Heart left ventricle (tissue), 13 donors: ENCODE data around the gene STH.

Source experiments
- POLR2A ChIP-seq, 2 donors: fragments of 450-650 bp; IDR thresholded peaks; one replicate each; pipeline ENCODE4 v1.6.1; 2017; ENCODE audit warnings: antibody characterized with exemption in 2 of 2, mild to moderate bottlenecking in 2 of 2, moderate library complexity in 2 of 2
- TF ChIP-seq, protein P1 (sequence below), 12 donors: fragments of 200-600 bp; sonication (generic) in 4 of 12; IDR thresholded peaks; one replicate each; pipeline versions ENCODE4 v1.5.0 to v1.8.0; 2018 to 2022; ENCODE audit warnings: antibody characterized with exemption in 12 of 12, mild to moderate bottlenecking in 5 of 12
- donor health status: ischemic (EF 13 %, LVEDD 7.1; RV severe dilation, severe dysfunction).
- donor health status: DM: no; HTN: yes; CAD: no.
- donor health status: DM: no; HTN: no; CAD: no.
- donor health status: ischemic (EF 25% LVEDD 6.9; RV normal size, moderate dysfunction).
- donor health status: ischemic (EF 25% LVEDD 5.7; RV mildly dilated, moderate dysfunction).
- donor health status: ischemic (EF 35%, LVEDD 5.7; RV mildly dilated, moderate dysfunction).
- donor health status: nonischemic (EF 11% LVEDD 7.7; RV severe dilation, severe dysfunction).
- donor health status: DM: yes; HTN: yes; CAD: no.
- donor health status: PGD.
- donor health status: ischemic (EF 29% LVEDD 5.4; RV normal size, mild dysfunction).
- donor health status: nonischemic (EF 23%, LVEDD 6.1; RV moderate dilation, normal function).

- TF ChIP-seq, protein P1, sequence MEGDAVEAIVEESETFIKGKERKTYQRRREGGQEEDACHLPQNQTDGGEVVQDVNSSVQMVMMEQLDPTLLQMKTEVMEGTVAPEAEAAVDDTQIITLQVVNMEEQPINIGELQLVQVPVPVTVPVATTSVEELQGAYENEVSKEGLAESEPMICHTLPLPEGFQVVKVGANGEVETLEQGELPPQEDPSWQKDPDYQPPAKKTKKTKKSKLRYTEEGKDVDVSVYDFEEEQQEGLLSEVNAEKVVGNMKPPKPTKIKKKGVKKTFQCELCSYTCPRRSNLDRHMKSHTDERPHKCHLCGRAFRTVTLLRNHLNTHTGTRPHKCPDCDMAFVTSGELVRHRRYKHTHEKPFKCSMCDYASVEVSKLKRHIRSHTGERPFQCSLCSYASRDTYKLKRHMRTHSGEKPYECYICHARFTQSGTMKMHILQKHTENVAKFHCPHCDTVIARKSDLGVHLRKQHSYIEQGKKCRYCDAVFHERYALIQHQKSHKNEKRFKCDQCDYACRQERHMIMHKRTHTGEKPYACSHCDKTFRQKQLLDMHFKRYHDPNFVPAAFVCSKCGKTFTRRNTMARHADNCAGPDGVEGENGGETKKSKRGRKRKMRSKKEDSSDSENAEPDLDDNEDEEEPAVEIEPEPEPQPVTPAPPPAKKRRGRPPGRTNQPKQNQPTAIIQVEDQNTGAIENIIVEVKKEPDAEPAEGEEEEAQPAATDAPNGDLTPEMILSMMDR (IDR thresholded peaks at IDR 0.05), result no peak
- no peak for TF ChIP-seq POLR2A (IDR thresholded peaks at IDR 0.05)
Observed at GRCh38 chr17:45953561-45953960, 45.5 kb upstream of the STH start.
